ENCODE results near the gene GPR15LG.

Gene GPR15LG

GRCh38 chr10:84211566-84211965, 38.0 kb downstream of the GPR15LG start:
- TF ChIP-seq TAF1 (IDR thresholded peaks at IDR 0.05; ENCODE audit: borderline replicate concordance, low read depth, low read length) (no peak), POLR2A (IDR thresholded peaks at IDR 0.05; ENCODE audit: low read depth, low read length) (no peak), POLR2AphosphoS5 (IDR thresholded peaks at IDR 0.05; ENCODE audit: low read depth, low read length) (no peak)
- no peak for DNase-seq (ENCODE audit: insufficient read length)
- FAIRE-seq, result no peak

GRCh38 chr10:84212014-84212413, 38.4 kb downstream of the GPR15LG start:
- no peak for FAIRE-seq

GRCh38 chr10:84213076-84213475, 39.5 kb downstream of the GPR15LG start:
- TF ChIP-seq TAF1 (IDR thresholded peaks at IDR 0.05; ENCODE audit: borderline replicate concordance, low read depth, low read length) (no peak), POLR2AphosphoS5 (IDR thresholded peaks at IDR 0.05; ENCODE audit: low read depth, low read length) (no peak), POLR2A (IDR thresholded peaks at IDR 0.05; ENCODE audit: low read depth, low read length) (no peak)
- DNase-seq (ENCODE audit: insufficient read length) (no peak), FAIRE-seq (no peak)

More at GRCh38 chr10:84212014-84212413, 38.4 kb downstream of the GPR15LG start:
- TF ChIP-seq TAF1 (IDR thresholded peaks at IDR 0.05; ENCODE audit: borderline replicate concordance, low read depth, low read length) (no peak), POLR2AphosphoS5 (IDR thresholded peaks at IDR 0.05; ENCODE audit: low read depth, low read length) (no peak), POLR2A (IDR thresholded peaks at IDR 0.05; ENCODE audit: low read depth, low read length) (no peak)
- DNase-seq (ENCODE audit: insufficient read length), result no peak

GRCh38 chr10:84214046-84214572, 40.5 kb downstream of the GPR15LG start:
- no peak for FAIRE-seq
- no peak for DNase-seq (ENCODE audit: insufficient read length)
- TF ChIP-seq POLR2AphosphoS5 (IDR thresholded peaks at IDR 0.05; ENCODE audit: low read depth, low read length) (no peak), TAF1 (IDR thresholded peaks at IDR 0.05; ENCODE audit: borderline replicate concordance, low read depth, low read length) (no peak), POLR2A (IDR thresholded peaks at IDR 0.05; ENCODE audit: low read depth, low read length) (no peak)

- peak; percentile 90 for FAIRE-seq
- TF ChIP-seq POLR2A (IDR thresholded peaks at IDR 0.05; ENCODE audit: low read depth, low read length) (no peak), POLR2AphosphoS5 (IDR thresholded peaks at IDR 0.05; ENCODE audit: low read depth, low read length) (no peak), TAF1 (IDR thresholded peaks at IDR 0.05; ENCODE audit: borderline replicate concordance, low read depth, low read length) (no peak)
- no peak for DNase-seq (ENCODE audit: insufficient read length)
Measured at GRCh38 chr10:84214612-84215235, 41.1 kb downstream of the GPR15LG start.

GRCh38 chr10:84216834-84217233, 43.2 kb downstream of the GPR15LG start:
- FAIRE-seq (no peak), DNase-seq (ENCODE audit: insufficient read length) (no peak)

GRCh38 chr10:84217746-84218145, 44.1 kb downstream of the GPR15LG start:
- TF ChIP-seq TAF1 (IDR thresholded peaks at IDR 0.05; ENCODE audit: borderline replicate concordance, low read depth, low read length) (no peak), POLR2A (IDR thresholded peaks at IDR 0.05; ENCODE audit: low read depth, low read length) (no peak), POLR2AphosphoS5 (IDR thresholded peaks at IDR 0.05; ENCODE audit: low read depth, low read length) (no peak)
- FAIRE-seq, result no peak
- no peak for DNase-seq (ENCODE audit: insufficient read length)

More at GRCh38 chr10:84216834-84217233, 43.2 kb downstream of the GPR15LG start:
- TF ChIP-seq TAF1 (IDR thresholded peaks at IDR 0.05; ENCODE audit: borderline replicate concordance, low read depth, low read length), result no peak
- TF ChIP-seq POLR2A (IDR thresholded peaks at IDR 0.05; ENCODE audit: low read depth, low read length), result no peak
- TF ChIP-seq POLR2AphosphoS5 (IDR thresholded peaks at IDR 0.05; ENCODE audit: low read depth, low read length), result no peak

- TF ChIP-seq POLR2A (IDR thresholded peaks at IDR 0.05; ENCODE audit: low read depth, low read length), result no peak
- TF ChIP-seq TAF1 (IDR thresholded peaks at IDR 0.05; ENCODE audit: borderline replicate concordance, low read depth, low read length), result no peak
- TF ChIP-seq POLR2AphosphoS5 (IDR thresholded peaks at IDR 0.05; ENCODE audit: low read depth, low read length), result no peak
- no peak for DNase-seq (ENCODE audit: insufficient read length)
- no peak for FAIRE-seq
Measured at GRCh38 chr10:84221916-84222315, 48.3 kb downstream of the GPR15LG start.

- DNase-seq (ENCODE audit: insufficient read length) (no peak), FAIRE-seq (no peak)
- no peak for TF ChIP-seq TAF1 (IDR thresholded peaks at IDR 0.05; ENCODE audit: borderline replicate concordance, low read depth, low read length)
- TF ChIP-seq POLR2AphosphoS5 (IDR thresholded peaks at IDR 0.05; ENCODE audit: low read depth, low read length), result no peak
- no peak for TF ChIP-seq POLR2A (IDR thresholded peaks at IDR 0.05; ENCODE audit: low read depth, low read length)
Measured at GRCh38 chr10:84224411-84225028, 50.9 kb downstream of the GPR15LG start.

GRCh38 chr10:84225427-84226173, 52.0 kb downstream of the GPR15LG start, which contains the start of gene LRIT2:
LRIT2 (minus strand) TSS chr10:84225544; CDS start chr10:84225520, 24 bp downstream.
- FAIRE-seq (no peak), DNase-seq (ENCODE audit: insufficient read length) (no peak)
- TF ChIP-seq POLR2AphosphoS5 (IDR thresholded peaks at IDR 0.05; ENCODE audit: low read depth, low read length) (no peak), TAF1 (IDR thresholded peaks at IDR 0.05; ENCODE audit: borderline replicate concordance, low read depth, low read length) (no peak), POLR2A (IDR thresholded peaks at IDR 0.05; ENCODE audit: low read depth, low read length) (no peak)

- no peak for FAIRE-seq
- TF ChIP-seq POLR2A (IDR thresholded peaks at IDR 0.05; ENCODE audit: low read depth, low read length) (no peak), POLR2AphosphoS5 (IDR thresholded peaks at IDR 0.05; ENCODE audit: low read depth, low read length) (no peak), TAF1 (IDR thresholded peaks at IDR 0.05; ENCODE audit: borderline replicate concordance, low read depth, low read length) (no peak)
- no peak for DNase-seq (ENCODE audit: insufficient read length)
Measured at GRCh38 chr10:84226616-84227015, 53.0 kb downstream of the GPR15LG start.

Data from GM12892 (cell line).